ENCODE data around the gene RALA. TPM values are rescaled to one million over a fixed set of nuclear protein-coding genes. Genes with fewer than 3 reads are reported as not detected.
"Not testable (repeated sequence)": the region's sequence is repeated elsewhere in the genome, so short reads cannot be mapped to it uniquely, and the experiment has no call there.

Gene RALA
- total RNA-seq, 2 experiments from 2014 or later, result 24.5 to 27.5 TPM

DNA sequence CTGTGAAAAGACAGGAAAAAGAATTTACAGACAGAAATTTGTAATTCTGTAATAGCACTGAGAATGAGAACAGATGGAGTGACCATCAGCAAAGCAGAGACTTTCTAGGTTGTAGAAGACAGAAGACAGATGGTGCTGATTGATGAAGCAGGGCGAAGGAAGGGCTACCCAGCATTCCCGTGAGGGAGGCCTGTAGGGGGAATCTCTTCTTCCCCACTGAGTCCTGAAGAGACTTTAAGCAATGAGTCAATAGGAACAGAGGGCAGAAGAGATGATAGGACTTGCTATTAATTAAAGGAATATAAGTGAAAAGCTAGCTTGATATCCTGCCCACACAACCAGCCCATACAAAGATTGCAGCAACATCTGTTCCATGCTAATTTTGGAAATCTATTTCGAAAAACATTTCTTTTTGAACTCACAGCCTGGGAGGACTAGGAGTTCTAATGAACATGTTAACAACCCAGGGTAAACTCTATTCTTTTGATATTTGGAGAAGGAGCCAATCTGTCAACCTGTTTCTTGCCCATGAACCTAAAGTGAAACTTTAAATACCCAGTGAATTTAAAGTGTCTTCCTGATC, 44.1 kb downstream of the RALA start:
- ATAC-seq (ENCODE audit: poor library complexity) (no peak), DNase-seq (no peak)
- peaks cover 58% of the 10 kb centered on the region for H3K36me3 Mint-ChIP-seq (ENCODE audit: low read depth)
- no peaks in the 10 kb centered on the region for H3K27me3 Mint-ChIP-seq
- H3K9me3 ChIP-seq (ENCODE audit: control insufficient read depth in 1 of 2, insufficient read depth in 1 of 2, low read length in 2 of 2), result no peaks in the 10 kb centered on the region
- CTCF ChIA-PET, result no interaction called here
- H3K4me3 ChIP-seq (ENCODE audit: low read length), result no peak overlapping the region
- H3K27ac Mint-ChIP-seq, result no peak overlapping the region
- intact Hi-C loops (cut with DNase I, micrococcal nuclease), result no loop called here
- H3K27me3 ChIP-seq (ENCODE audit: control insufficient read depth in 1 of 2, insufficient read depth in 2 of 2, low read length in 2 of 2), result no peaks in the 10 kb centered on the region
- no peaks in the 10 kb centered on the region for H3K4me1 ChIP-seq (ENCODE audit: insufficient read depth, low read length)
- peaks cover 5% of the 10 kb centered on the region for H3K9me3 Mint-ChIP-seq
- H3K36me3 ChIP-seq (ENCODE audit: insufficient read depth, low read length), result peaks cover 2% of the 10 kb centered on the region
- TF ChIP-seq, protein P1, sequence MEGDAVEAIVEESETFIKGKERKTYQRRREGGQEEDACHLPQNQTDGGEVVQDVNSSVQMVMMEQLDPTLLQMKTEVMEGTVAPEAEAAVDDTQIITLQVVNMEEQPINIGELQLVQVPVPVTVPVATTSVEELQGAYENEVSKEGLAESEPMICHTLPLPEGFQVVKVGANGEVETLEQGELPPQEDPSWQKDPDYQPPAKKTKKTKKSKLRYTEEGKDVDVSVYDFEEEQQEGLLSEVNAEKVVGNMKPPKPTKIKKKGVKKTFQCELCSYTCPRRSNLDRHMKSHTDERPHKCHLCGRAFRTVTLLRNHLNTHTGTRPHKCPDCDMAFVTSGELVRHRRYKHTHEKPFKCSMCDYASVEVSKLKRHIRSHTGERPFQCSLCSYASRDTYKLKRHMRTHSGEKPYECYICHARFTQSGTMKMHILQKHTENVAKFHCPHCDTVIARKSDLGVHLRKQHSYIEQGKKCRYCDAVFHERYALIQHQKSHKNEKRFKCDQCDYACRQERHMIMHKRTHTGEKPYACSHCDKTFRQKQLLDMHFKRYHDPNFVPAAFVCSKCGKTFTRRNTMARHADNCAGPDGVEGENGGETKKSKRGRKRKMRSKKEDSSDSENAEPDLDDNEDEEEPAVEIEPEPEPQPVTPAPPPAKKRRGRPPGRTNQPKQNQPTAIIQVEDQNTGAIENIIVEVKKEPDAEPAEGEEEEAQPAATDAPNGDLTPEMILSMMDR (IDR thresholded peaks at IDR 0.05), result no peak
- no peak overlapping the region for H3K4me3 Mint-ChIP-seq
- H3K4me1 Mint-ChIP-seq (ENCODE audit: low read depth), result peaks cover 68% of the 10 kb centered on the region
- POLR2A ChIA-PET, result no interaction called here
- no peak overlapping the region for H3K27ac ChIP-seq (ENCODE audit: low read depth in 1 of 2, low read length in 2 of 2)

DNA sequence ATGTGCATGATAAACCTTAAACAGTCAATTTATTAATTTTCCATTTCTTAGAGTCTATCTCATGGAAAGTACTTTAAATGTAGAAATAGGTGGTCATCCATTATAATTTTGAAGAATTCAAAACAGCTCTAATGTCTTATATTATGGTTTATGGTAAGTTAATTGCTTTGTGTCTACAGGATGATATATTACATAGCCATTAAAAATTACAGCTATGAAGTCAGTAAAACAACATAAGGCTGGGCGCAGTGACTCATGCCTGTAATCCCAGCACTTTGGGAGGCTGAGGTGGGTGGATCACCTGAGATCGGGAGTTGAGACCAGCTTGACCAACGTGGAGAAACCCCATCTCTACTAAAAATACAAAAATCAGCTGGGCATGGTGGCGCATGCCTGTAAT, 44.9 kb downstream of the RALA start:
- ATAC-seq (ENCODE audit: poor library complexity); POLR2A ChIA-PET; H3K36me3 ChIP-seq (ENCODE audit: insufficient read depth, low read length); DNase-seq; H3K27ac Mint-ChIP-seq; H3K27me3 ChIP-seq (ENCODE audit: control insufficient read depth in 1 of 2, insufficient read depth in 2 of 2, low read length in 2 of 2); CTCF ChIA-PET; H3K4me1 ChIP-seq (ENCODE audit: insufficient read depth, low read length); H3K27me3 Mint-ChIP-seq; H3K4me3 ChIP-seq (ENCODE audit: low read length); H3K9me3 Mint-ChIP-seq; intact Hi-C loops (cut with DNase I, micrococcal nuclease); H3K4me3 Mint-ChIP-seq; H3K27ac ChIP-seq (ENCODE audit: low read depth in 1 of 2, low read length in 2 of 2); H3K9me3 ChIP-seq (ENCODE audit: control insufficient read depth in 1 of 2, insufficient read depth in 1 of 2, low read length in 2 of 2): not testable (repeated sequence)
- Mint-ChIP-seq H3K36me3 (ENCODE audit: low read depth) (peaks cover 49% of the 10 kb centered on the region), H3K4me1 (ENCODE audit: low read depth) (peaks cover 60% of the 10 kb centered on the region)

DNA sequence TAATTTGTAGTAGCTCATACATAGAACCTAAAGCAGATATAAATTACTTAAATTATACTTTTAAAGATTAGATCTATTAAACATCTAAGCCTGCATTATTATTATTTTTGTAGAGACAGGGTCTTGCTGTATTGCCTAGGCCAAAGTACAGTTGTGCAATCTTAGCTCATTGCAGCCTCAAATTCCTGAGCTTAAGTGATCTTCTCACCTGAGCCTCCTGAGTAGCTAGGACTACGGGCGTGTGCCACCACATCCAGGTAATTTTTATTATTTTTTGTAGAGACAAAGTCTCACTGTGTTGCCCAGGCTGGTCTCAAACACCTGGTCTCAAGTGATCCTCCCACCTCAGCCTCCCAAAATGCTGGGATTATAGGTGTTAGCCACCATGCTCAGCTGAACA, 46.7 kb downstream of the RALA start:
- DNase-seq, result no peak
- H3K4me1 ChIP-seq (ENCODE audit: insufficient read depth, low read length), result no peaks in the 10 kb centered on the region
- H3K27me3 ChIP-seq (ENCODE audit: control insufficient read depth in 1 of 2, insufficient read depth in 2 of 2, low read length in 2 of 2), result no peaks in the 10 kb centered on the region
- H3K4me1 Mint-ChIP-seq (ENCODE audit: low read depth), result peaks cover 45% of the 10 kb centered on the region
- no peak overlapping the region for H3K4me3 ChIP-seq (ENCODE audit: low read length)
- H3K36me3 ChIP-seq (ENCODE audit: insufficient read depth, low read length), result no peaks in the 10 kb centered on the region
- no peaks in the 10 kb centered on the region for H3K9me3 ChIP-seq (ENCODE audit: control insufficient read depth in 1 of 2, insufficient read depth in 1 of 2, low read length in 2 of 2)
- H3K36me3 Mint-ChIP-seq (ENCODE audit: low read depth), result peaks cover 31% of the 10 kb centered on the region
- intact Hi-C loops (cut with DNase I, micrococcal nuclease), result no loop called here
- H3K27me3 Mint-ChIP-seq, result no peaks in the 10 kb centered on the region
- H3K9me3 Mint-ChIP-seq, result no peaks in the 10 kb centered on the region
- ChIA-PET POLR2A (no interaction called here), CTCF (interaction anchor here (0.7 kb wide), 1 partner anchor 90 kb away, joined by 3 read pairs; no protein-coding TSS in a partner anchor)
- no peak overlapping the region for H3K4me3 Mint-ChIP-seq
- H3K27ac Mint-ChIP-seq, result no peak overlapping the region
- ATAC-seq (ENCODE audit: poor library complexity), result no peak
- TF ChIP-seq, protein P1 (IDR thresholded peaks at IDR 0.05), result no peak
- H3K27ac ChIP-seq (ENCODE audit: low read depth in 1 of 2, low read length in 2 of 2), result no peak overlapping the region

DNA sequence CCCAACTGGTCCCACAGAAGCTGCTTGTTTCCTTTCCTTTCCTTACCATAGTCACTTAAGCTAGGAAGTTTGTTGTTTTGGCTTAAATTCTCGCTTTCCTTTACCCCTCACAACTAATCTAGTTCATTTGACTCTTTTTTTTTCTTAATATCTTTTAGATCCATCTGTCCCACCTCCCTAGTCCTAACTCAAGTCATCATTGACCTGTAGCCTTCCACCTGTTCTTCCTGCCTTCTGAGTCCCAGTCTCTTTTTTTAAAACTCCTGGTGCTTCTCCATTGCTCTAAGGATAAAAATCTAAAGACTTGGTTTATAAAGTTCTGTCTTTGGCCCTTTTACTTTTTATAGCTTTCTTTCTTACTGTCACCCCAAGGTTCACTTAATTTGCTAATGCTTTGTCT, 47.6 kb downstream of the RALA start:
- TF ChIP-seq, protein P1 (IDR thresholded peaks at IDR 0.05), result no peak
- no peaks in the 10 kb centered on the region for H3K9me3 ChIP-seq (ENCODE audit: control insufficient read depth in 1 of 2, insufficient read depth in 1 of 2, low read length in 2 of 2)
- Mint-ChIP-seq H3K27ac (peak overlapping the region; percentile 5), H3K27me3 (no peaks in the 10 kb centered on the region), H3K36me3 (ENCODE audit: low read depth) (peaks cover 28% of the 10 kb centered on the region), H3K4me3 (no peak overlapping the region), H3K4me1 (ENCODE audit: low read depth) (peaks cover 45% of the 10 kb centered on the region), H3K9me3 (no peaks in the 10 kb centered on the region)
- DNase-seq (no peak), ATAC-seq (ENCODE audit: poor library complexity) (no peak)
- H3K4me1 ChIP-seq (ENCODE audit: insufficient read depth, low read length), result no peaks in the 10 kb centered on the region
- intact Hi-C loops (cut with DNase I, micrococcal nuclease), result no loop called here
- H3K27ac ChIP-seq (ENCODE audit: low read depth in 1 of 2, low read length in 2 of 2), result no peak overlapping the region
- CTCF ChIA-PET, result interaction anchor here (1.6 kb wide), 1 partner anchor 93 kb away, joined by 3 read pairs; no protein-coding TSS in a partner anchor
- POLR2A ChIA-PET, result no interaction called here
- no peak overlapping the region for H3K4me3 ChIP-seq (ENCODE audit: low read length)
- H3K27me3 ChIP-seq (ENCODE audit: control insufficient read depth in 1 of 2, insufficient read depth in 2 of 2, low read length in 2 of 2), result no peaks in the 10 kb centered on the region
- H3K36me3 ChIP-seq (ENCODE audit: insufficient read depth, low read length), result no peaks in the 10 kb centered on the region
